Tibial nerve (tissue), 4 donors: Measurements from ENCODE around the gene TET2. TPM values are rescaled to one million over a fixed set of nuclear protein-coding genes. Genes with fewer than 3 reads are reported as not detected.

Experiments
- DNase-seq, 2 donors: peaks; one replicate each; pipeline ENCODE4 v3.0.0-alpha.2; 2019; ENCODE audit warnings: low spot score in 2 of 2
- H3K27ac ChIP-seq, 4 donors: fragments of 200-600 bp; sonication (generic) in 3 of 4; one replicate each; pipeline ENCODE4 v1.5.1; 2017 to 2019; ENCODE audit warnings: mild to moderate bottlenecking in 1 of 4
- H3K27me3 ChIP-seq, 2 donors: fragments of 200-600 bp; sonication (generic) in 1 of 2; one replicate each; pipeline versions ENCODE4 v1.5.1 to v1.6.0; 2017 to 2019
- H3K36me3 ChIP-seq, 3 donors: fragments of 200-600 bp; sonication (generic); one replicate each; pipeline ENCODE4 v1.5.1; 2018 to 2019
- H3K4me1 ChIP-seq, 4 donors: fragments of 200-600 bp; sonication (generic) in 3 of 4; one replicate each; pipeline ENCODE4 v1.5.1; 2017 to 2019
- H3K4me3 ChIP-seq, 4 donors: fragments of 200-600 bp; sonication (generic) in 3 of 4; one replicate each; pipeline ENCODE4 v1.5.1; 2017 to 2019; ENCODE audit warnings: mild to moderate bottlenecking in 1 of 4, moderate library complexity in 1 of 4
- H3K9me3 ChIP-seq, 4 donors: fragments of 200-600 bp; sonication (generic) in 3 of 4; one replicate each; pipeline ENCODE4 v1.5.1; 2017 to 2019
- EP300 ChIP-seq, 2 donors: sonication (generic); formaldehyde crosslinking; IDR thresholded peaks; one replicate each; pipeline ENCODE4 v1.6.1; 2017; ENCODE audit warnings: antibody characterized with exemption in 2 of 2, mild to moderate bottlenecking in 1 of 2
- POLR2A ChIP-seq, 2 donors: fragments of 450-650 bp; IDR thresholded peaks; one replicate each; pipeline ENCODE4 v1.6.1; 2017; ENCODE audit warnings: antibody characterized with exemption in 2 of 2, mild to moderate bottlenecking in 2 of 2, moderate library complexity in 2 of 2
- WGBS, 2 donors: methylation state at CpG; one replicate each; pipeline ENCODE4 v1.1.5; 2018; 5-methylcytosine and 5-hydroxymethylcytosine counted together
- total RNA-seq, 4 donors: library from RNA; depleted of rRNA; stranded (reverse); fragments of >200 nt; gene quantifications; one replicate each; pipeline ENCODE4 v1.1.0, GENCODE V29; 2016
- TF ChIP-seq, protein P1 (sequence below), 5 experiments: fragments of 200-600 bp in 3 of 5; fragments of 450-650 bp in 2 of 5; sonication (generic) in 3 of 5; IDR thresholded peaks; one replicate each; pipeline ENCODE4 v1.5.1; 2016 to 2019; ENCODE audit warnings: antibody characterized with exemption in 5 of 5, mild to moderate bottlenecking in 3 of 5, moderate library complexity in 2 of 5

Gene TET2
- total RNA-seq, 4 donors from 2014 or later: 23.2 to 29.1 (median 24.1) TPM

DNA sequence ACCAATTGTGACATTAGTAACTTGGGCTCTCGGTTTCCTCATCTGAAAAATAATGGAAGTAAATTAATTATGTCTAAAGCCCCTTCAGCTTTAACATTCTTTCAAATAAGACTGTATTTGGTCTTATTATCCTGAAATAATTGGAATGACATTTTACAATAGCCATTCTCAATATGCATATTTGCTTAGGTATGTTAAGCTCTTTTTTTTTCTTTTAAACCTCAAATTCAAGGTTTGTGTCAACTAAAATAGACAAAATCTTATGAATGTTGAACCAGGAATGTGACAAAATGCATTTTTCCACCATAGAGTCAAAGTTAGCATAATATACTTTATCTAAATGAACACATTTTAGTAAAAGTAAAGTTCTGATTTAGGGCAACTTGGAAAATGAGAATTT lies 34.4 kb upstream of the TET2 start:
- Histone ChIP-seq H3K36me3 (no peaks in the 10 kb centered on the region), H3K4me1 (no peaks in the 10 kb centered on the region), H3K27ac (no peak overlapping the region), H3K4me3 (no peak overlapping the region), H3K9me3 (no peaks in the 10 kb centered on the region), H3K27me3 (no peaks in the 10 kb centered on the region)
- no peak for DNase-seq
- WGBS, 2 donors: 90 to 98% methylated on average over 1 of the region's 1 CpG
- no peak for TF ChIP-seq POLR2A (IDR thresholded peaks at IDR 0.05)
- TF ChIP-seq EP300 (IDR thresholded peaks at IDR 0.05): no peak
- TF ChIP-seq, protein P1, sequence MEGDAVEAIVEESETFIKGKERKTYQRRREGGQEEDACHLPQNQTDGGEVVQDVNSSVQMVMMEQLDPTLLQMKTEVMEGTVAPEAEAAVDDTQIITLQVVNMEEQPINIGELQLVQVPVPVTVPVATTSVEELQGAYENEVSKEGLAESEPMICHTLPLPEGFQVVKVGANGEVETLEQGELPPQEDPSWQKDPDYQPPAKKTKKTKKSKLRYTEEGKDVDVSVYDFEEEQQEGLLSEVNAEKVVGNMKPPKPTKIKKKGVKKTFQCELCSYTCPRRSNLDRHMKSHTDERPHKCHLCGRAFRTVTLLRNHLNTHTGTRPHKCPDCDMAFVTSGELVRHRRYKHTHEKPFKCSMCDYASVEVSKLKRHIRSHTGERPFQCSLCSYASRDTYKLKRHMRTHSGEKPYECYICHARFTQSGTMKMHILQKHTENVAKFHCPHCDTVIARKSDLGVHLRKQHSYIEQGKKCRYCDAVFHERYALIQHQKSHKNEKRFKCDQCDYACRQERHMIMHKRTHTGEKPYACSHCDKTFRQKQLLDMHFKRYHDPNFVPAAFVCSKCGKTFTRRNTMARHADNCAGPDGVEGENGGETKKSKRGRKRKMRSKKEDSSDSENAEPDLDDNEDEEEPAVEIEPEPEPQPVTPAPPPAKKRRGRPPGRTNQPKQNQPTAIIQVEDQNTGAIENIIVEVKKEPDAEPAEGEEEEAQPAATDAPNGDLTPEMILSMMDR (IDR thresholded peaks at IDR 0.05): no peak

DNA sequence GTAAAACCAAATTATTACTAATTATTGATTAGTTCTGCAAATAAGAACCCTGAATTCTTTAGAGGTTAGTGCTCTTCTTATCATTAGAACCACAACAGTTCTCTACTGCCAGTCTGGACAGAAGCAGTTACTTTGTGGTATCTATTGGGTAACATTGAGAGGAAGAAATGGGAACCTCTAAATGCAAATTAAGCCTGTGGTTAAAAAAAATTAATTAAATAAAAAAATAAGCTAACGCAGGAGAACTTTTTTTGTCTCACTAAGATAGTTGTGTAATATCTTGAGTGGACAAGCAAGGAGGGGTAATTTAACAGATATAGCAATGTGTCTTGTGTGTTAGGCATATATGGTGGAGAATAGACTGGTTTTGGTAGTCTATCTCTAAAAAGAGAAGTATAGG lies 32.9 kb upstream of the TET2 start:
- Histone ChIP-seq H3K9me3 (no peaks in the 10 kb centered on the region), H3K4me3 (no peak overlapping the region), H3K27ac (no peak overlapping the region), H3K27me3 (no peaks in the 10 kb centered on the region), H3K4me1 (no peaks in the 10 kb centered on the region), H3K36me3 (no peaks in the 10 kb centered on the region)
- no peak for DNase-seq
- 66 to 75% methylated on average over 1 of the region's 1 CpG for WGBS, 2 donors
- TF ChIP-seq POLR2A (IDR thresholded peaks at IDR 0.05) (no peak), EP300 (IDR thresholded peaks at IDR 0.05) (peak in 1 of 2 donors; percentile 26)
- TF ChIP-seq, protein P1 (IDR thresholded peaks at IDR 0.05): no peak

DNA sequence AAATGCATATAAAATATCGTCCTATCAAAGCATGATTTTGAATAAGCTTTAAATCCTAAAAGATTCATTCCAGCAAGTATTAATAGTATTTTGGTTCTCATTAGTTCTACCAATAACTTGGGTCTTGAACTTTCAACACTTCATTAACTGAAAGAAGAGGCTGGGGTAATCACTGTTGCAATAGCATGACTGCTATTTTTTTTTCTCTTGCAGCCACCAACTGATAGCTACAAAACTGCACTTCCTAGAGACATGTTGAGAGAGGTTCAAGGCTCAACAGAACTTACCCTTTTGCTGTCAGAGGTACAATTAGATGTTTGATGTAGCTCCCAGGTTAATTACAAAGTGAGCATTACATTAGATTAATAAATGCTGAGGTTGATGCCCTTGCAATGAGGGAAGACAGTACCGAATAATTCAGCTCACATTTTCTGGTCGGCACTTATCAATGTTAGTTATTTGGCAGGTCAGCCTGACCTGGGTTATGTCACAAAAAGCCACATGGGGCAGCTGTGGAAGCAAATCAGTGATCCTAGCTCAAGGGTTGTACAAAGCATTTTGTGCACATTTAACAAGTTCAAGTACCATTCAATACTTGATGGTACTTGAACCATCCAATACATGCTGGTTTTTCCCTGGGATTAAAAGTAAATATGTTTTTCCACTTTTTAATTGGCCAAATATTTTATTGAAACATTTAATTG lies 29.9 kb upstream of the TET2 start:
- H3K4me1 ChIP-seq: no peaks in the 10 kb centered on the region
- no peaks in the 10 kb centered on the region for H3K27me3 ChIP-seq
- TF ChIP-seq EP300 (IDR thresholded peaks at IDR 0.05): no peak
- no peak for TF ChIP-seq POLR2A (IDR thresholded peaks at IDR 0.05)
- TF ChIP-seq, protein P1 (IDR thresholded peaks at IDR 0.05): no peak
- H3K27ac ChIP-seq: no peak overlapping the region
- DNase-seq: no peak
- WGBS, 2 donors: 82 to 86% methylated on average over 3 of the region's 3 CpGs
- H3K36me3 ChIP-seq: no peaks in the 10 kb centered on the region
- H3K9me3 ChIP-seq: no peaks in the 10 kb centered on the region
- no peak overlapping the region for H3K4me3 ChIP-seq

DNA sequence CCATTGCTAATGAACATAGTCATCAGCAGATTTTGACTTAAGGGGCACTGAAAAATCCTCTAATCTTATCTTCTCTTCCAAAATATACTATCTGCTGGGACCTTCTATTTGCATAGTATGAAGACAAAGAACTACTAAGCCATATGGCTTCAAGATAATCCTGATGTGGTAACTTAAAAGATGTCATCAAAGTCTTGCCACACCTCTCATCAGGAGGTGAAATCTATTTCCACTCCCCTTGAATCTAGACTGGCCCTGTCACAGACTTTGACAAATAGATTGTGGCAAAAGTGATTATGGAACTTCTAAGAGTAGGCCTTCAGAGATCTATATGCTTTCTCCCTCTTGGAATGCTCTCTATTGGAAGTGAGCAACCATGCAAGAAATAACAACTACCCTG lies 27.3 kb upstream of the TET2 start:
- Histone ChIP-seq H3K27ac (no peak overlapping the region), H3K4me3 (no peak overlapping the region), H3K36me3 (no peaks in the 10 kb centered on the region), H3K27me3 (no peaks in the 10 kb centered on the region), H3K9me3 (peaks cover 0 to 3% (median 0%) of the 10 kb centered on the region in 4 donors), H3K4me1 (no peaks in the 10 kb centered on the region)
- TF ChIP-seq EP300 (IDR thresholded peaks at IDR 0.05) (no peak), POLR2A (IDR thresholded peaks at IDR 0.05) (no peak)
- TF ChIP-seq, protein P1 (IDR thresholded peaks at IDR 0.05): no peak
- DNase-seq: no peak

DNA sequence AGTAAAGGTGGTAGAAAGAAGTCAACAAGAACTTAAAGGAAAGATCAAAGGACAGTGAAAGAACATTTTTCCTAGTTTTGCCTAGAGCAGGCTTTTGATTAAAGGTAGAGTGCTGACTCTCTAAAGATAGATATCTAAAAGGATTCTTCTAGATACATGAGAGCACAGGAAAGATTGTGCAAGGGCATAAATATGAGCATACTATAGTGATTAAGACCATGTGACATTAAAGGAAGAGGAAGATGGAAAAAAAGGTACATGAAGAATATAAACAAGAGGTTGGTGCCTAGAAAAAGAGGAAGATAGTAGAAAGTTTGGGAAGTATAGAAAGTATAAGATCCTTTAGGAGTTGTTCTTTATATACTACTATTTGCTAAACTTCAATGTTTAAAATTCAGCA lies 26.1 kb upstream of the TET2 start:
- H3K4me1 ChIP-seq: no peaks in the 10 kb centered on the region
- no peak for TF ChIP-seq EP300 (IDR thresholded peaks at IDR 0.05)
- no peak for TF ChIP-seq POLR2A (IDR thresholded peaks at IDR 0.05)
- TF ChIP-seq, protein P1 (IDR thresholded peaks at IDR 0.05): no peak
- H3K27me3 ChIP-seq: no peaks in the 10 kb centered on the region
- H3K9me3 ChIP-seq: peaks cover 0 to 3% (median 0%) of the 10 kb centered on the region in 4 donors
- no peak overlapping the region for H3K4me3 ChIP-seq
- no peak overlapping the region for H3K27ac ChIP-seq
- no peaks in the 10 kb centered on the region for H3K36me3 ChIP-seq
- no peak for DNase-seq
